Retinal pigment epithelial cell (primary cell): ENCODE measurements around the gene LTA4H.

Source experiments
- DNase-seq: peaks from one replicate; pipeline ENCODE4 v3.0.0-alpha.2; 2010; ENCODE audit warnings: low read depth
- H3K4me3 ChIP-seq: 2 replicates; pipeline ENCODE4 v1.5.1; 2011; ENCODE audit warnings: mild to moderate bottlenecking, low read length, control low read depth, moderate library complexity
- CTCF ChIP-seq: conservative IDR thresholded peaks from 2 replicates; pipeline ENCODE4 v1.5.1; 2011; ENCODE audit warnings: low read depth, low read length, control low read depth, inconsistent platforms

Gene LTA4H

GRCh38 chr12:96056646-96057455 is 21.5 kb upstream of the LTA4H start:
- DNase-seq: no peak

GRCh38 chr12:96054244-96054610 is 18.8 kb upstream of the LTA4H start:
- no peak for DNase-seq
- no peak for TF ChIP-seq CTCF
- no peak overlapping the region for H3K4me3 ChIP-seq

More at GRCh38 chr12:96056646-96057455, 21.5 kb upstream of the LTA4H start:
- TF ChIP-seq CTCF: no peak
- H3K4me3 ChIP-seq: no peak overlapping the region

- H3K4me3 ChIP-seq: no peak overlapping the region
- no peak for DNase-seq
- no peak for TF ChIP-seq CTCF
Measured at GRCh38 chr12:96053476-96054243, 18.3 kb upstream of the LTA4H start.

- TF ChIP-seq CTCF: no peak
- DNase-seq: no peak
- H3K4me3 ChIP-seq: no peak overlapping the region
Measured at GRCh38 chr12:96051756-96052485, 16.5 kb upstream of the LTA4H start.

- TF ChIP-seq CTCF: no peak
- no peak overlapping the region for H3K4me3 ChIP-seq
- no peak for DNase-seq
Measured at GRCh38 chr12:96050139-96050538, 14.8 kb upstream of the LTA4H start.

GRCh38 chr12:96049101-96049500 is 13.7 kb upstream of the LTA4H start:
- TF ChIP-seq CTCF: no peak
- no peak overlapping the region for H3K4me3 ChIP-seq
- no peak for DNase-seq
